ENCODE results near the gene ADSS1.

The ADSS1 gene

DNA sequence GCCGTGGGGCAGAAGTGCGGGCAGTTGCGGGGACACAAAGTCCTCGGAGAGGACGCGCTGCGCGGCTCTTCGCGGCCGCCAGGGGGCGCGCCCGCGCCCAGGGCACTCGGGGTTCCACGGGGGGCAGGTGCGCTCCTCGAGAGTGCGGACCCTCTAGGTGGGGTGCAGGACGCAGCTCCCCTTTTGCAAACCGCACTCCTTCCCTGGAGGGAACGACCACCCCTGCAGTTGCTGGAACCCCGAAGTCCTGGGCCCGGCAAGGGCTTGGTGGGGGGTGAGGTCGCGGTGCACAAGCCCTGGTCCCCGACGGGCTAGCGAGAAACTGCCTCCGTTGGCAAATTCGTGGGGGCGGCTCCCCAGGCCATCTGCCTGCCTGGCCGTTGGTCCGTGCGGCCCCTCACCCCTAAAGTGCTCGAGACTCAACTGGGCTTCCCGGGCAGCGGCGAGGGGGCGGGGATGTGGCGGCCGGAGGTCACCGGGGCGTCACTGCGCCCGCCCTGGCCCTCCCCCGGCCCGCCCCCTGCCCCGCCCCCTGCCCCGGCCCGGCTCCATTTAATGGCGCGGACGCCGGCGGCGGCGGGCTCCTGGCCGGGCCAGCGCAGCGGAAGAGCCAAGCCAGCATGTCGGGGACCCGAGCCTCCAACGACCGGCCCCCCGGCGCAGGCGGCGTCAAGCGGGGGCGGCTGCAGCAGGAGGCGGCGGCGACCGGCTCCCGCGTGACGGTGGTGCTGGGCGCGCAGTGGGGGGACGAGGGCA lies at the start of gene ADSS1:
ADSS1 (plus strand) TSS at position 579 of the 756 bp plus-strand sequence; CDS start at position 621, 42 bp downstream.
- peak; percentile 21 for DNase-seq (ENCODE audit: low read depth, low spot score)

DNA sequence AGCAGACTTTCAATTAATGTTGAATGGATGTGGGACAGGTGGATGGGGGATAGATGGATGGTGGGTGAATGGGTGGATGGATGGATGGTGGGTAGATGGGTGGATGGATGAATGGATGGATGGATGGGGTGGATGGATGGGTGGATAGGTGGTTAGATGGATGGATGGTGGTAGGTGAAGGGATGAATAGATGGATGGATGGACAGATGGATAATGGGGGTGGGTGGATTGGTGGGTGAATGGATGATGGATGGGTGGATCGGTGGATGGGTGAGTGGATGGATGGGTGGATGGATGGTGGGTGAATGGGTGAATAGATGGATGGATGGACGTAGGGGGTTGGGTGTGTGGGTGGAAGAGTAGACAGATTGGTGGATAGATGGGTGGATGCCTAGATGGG lies 48.6 kb upstream of the ADSS1 start:
- DNase-seq (ENCODE audit: low read depth, low spot score), result no peak

DNA sequence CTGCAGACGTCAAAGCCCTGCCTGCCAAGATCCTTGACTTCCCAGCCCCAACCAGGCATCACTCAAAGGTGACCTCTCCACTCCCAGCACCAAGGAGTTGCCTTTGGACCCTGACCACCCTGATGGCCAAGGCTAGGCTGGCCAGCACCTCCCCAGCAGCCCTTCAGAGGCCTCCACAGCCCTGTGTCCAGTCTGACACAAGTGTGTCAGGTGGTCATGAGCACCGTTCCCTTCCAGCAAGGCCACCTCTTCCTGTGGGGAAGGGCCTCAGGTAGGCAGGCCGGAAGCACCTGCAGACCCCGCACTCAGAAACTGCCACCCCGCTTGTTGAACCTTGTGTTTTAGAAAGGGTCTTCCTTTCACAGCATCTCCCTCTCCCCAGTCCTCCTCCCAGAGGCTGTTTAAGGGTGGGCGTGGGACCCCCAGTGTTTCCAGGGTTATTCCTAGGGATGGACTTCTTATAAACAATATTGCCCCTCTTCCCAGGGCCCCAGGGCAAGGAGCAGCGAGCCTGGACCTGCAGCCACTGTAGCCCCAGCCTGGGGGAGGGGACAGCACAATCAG lies 47.8 kb upstream of the ADSS1 start:
- no peak for DNase-seq (ENCODE audit: low read depth, low spot score)

DNA sequence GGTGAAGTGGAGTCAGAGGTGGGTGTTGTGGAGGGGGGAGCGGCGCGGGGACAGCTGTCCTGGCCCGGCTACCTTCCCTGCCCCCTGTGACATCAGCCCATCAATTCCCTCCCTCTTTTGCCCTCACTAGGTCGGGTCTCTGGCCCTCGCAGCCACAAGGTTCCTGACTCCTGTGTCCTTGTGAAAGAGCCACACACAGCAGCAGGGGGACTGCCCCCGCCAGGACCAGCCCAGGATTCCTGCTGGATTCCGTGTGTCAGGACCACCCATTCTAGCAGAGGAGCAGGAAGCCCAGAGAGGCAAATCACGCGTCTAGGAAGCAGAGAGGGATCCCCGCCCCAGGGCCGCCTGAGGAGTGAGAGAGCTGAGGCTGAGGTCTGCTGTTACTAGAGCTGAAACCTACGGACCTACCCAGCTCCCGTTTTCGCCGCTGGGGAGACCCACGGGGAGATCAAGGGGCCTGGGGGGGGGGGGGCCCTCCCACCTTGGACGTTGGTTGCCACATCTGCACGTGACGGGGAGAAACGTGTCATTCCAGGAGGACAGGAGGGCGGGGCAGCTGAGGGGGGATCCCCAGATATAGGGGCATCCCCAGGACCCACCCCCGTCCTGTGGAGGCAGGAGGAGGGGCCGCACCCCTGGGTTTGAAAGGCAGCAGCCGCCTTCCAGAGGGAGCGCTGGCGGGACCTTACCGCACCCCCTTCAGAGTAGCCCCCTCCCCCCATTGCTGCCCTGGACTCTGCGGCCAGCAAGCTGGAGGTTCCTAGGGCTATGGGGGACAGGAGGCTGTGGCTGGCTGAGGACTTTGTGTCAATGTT lies 47.1 kb upstream of the ADSS1 start:
- no peak for DNase-seq (ENCODE audit: low read depth, low spot score)

DNA sequence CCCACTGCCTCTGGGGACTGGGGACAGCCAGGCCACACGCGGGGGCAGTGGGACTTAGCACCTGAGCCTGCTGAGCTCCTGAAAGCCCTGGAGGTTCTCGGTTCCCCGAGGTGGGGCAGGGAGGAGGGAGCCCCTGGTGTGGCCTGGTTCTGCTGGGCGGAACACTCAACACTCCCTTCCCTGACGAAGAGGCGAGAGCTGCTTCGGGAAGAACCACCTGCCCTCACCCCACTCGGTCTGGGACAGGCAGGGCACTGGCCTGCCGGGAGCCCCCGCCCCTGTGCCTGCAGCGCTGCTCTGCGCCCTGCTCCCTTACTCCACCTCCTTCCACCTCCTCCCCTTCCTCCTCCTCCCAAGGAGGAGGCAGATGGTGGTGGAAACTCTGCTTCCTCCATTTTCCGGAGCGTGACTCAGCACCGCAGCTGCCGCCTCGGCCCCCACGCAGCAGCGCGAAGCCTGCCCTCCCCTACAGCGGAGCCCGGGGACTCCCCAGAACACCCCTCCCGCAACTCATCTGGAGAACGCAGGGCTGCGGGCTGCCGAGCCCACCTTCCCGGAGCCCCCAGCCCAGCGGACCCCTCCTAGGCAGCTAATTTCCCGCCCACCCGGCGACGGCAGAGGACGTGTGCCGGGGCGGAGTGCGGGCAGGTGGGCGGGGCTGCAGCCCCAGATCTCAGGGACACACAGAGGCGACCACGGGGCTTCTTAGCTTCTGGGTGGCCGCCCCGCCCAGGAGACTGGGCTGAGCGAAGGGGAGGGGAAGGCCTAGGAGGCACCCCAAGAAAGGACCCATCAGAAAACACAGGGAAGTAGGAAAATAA lies 46.3 kb upstream of the ADSS1 start:
- peak; percentile 45 for DNase-seq (ENCODE audit: low read depth, low spot score)

DNA sequence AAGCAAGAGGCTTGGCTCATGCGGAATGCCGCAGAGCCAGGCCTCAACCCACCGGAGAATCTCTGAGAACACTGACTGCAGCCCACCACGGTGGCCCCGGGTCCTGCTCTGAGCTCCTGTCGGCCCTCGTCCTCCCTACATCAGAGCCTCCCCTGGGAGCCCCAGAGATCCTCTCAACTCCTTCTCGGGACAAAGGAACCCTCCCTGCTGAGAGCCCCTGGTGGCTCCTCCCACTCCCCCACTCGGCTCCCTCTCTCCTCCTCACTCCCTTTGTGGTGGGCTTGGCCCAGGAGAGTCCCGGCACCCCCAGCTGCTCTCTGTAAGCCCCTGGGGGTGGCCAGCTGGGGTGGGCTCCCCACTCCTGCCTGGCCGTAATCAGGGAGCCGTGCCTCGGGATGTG lies 45.7 kb upstream of the ADSS1 start:
- no peak for DNase-seq (ENCODE audit: low read depth, low spot score)

DNA sequence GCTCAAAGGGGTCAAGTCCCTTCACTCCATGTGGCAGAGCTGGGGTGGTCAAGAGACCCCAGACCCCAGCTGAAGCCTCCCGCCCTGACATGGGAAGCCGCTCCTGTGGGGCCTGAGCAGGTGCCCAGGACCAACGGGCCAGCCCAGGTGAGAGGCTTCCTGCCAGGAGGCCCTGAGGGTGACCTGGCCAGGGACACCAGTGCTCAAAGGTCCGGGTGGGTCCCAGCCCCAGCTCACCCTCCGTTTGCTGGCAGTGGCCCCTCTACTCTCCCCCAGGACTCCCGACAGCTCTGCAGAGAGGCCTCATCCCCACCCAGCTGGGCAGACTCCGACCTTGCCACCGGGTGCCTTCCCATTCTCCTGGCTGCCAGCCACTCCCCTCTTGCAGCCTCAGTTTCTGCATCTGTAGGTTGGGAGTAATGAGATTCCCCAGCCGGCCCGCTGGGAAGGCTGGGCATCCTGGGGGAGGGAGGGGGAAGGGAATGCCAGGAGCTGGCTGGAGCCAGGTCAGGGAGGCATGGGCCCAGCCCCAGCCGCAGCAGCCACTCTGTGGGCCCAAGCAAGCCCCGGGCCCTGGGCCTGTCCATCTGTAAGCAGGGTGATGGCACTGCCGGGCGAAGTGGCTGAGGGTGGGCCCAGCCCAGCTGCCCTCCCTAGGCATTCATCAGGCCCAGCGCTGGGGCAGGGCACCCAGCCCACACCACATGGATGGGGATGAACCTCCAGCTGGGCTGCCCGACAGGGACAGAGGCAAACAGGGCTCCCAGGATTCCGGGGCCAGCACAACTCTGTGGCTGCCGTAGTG lies 44.9 kb upstream of the ADSS1 start:
- DNase-seq (ENCODE audit: low read depth, low spot score), result no peak

DNA sequence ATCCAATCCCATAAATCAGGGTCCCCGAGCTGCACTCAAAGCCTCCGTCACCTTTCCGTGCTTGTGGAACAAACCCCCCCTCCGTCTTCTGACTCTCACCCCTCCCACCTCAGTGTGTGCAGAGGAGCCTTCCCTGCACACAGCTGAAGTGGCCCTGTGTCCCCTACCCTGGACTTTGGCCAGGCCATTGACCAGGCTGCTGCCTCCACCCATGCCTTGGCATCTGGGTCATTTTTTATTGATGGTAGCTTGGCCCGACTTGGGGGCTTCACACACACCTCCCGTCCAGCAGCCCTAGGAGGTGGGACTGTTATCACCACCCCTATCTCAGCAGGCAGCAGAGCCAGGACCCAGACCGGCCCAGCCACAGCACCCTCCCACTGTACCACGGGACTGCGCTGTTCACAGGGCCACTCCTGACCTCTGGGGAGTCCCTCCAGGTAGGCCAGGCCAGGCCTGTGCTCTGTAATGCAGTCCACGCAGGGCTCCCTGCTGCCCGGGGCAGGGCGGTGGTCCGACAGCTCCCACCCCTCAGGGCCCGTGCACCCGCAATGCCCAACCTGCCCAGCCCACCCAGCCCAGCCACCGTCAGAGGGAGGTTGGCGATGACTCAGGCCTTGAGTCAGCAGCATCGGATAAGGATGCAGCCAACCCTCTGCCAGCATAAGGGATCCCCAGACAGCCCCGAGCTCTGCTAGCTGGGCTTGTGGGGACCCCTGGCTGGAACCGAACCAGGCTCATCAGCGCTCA lies 43.8 kb upstream of the ADSS1 start:
- no peak for DNase-seq (ENCODE audit: low read depth, low spot score)

DNA sequence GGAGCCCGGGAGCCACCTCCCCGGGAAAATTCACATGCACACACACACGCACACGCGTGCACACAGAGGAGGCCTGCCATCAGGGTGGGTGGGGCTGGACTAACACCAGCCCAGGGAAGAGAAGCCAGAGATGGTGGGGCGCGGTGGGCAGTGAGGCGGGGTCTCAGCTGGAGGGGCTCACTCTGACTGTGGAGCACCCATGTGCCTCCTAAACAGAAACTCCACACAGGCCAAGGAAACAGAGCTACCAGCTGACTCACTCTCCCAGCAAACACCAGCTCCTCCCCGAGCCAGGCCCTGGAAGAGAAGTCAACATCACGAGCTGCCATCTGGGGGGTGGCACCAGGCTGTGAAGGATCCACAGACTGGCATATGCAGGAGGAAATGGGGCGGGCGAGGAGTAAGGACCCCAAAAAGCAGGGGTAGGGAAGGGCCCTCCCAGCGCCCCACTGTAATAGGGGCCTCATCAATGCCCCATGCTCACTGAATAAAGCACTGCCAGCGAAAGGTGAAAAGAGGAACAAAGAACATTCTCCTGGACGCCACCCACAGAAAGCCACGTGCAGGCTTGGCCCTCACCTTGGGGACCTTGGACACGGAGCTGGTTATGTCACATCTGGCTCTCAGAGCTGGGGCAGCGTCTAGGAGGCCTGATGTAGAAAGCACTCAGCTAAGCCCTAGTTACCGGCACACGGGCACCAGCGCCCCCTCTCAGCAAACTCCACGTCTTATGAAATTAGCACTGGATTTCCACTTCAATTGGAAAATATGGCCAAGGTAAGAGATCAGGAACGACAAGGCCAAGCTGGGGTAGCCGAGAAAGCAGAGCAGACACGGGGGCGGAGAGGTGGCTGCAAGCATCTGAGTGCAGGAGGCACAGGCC lies 43.0 kb upstream of the ADSS1 start:
- DNase-seq (ENCODE audit: low read depth, low spot score), result no peak

DNA sequence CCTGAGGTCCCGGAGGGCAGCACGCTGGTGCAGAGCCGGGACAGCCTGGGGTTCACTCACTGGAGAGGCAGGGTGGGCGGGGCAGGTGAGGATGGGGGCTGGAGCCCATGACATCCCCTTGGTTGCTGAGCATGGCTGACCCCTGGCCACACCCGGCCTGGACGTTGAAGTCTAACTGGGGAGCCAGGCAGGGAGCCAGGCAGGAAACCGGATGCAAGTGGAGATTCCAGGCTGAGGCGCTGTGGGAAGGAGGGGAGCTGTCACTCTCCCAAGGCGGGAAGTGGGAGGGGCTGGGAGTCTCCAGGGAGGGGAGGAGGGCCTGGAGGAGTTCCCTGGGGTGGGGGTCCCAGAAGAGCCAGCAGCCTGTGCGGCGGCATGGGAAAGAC lies 42.3 kb upstream of the ADSS1 start:
- DNase-seq (ENCODE audit: low read depth, low spot score), result no peak

DNA sequence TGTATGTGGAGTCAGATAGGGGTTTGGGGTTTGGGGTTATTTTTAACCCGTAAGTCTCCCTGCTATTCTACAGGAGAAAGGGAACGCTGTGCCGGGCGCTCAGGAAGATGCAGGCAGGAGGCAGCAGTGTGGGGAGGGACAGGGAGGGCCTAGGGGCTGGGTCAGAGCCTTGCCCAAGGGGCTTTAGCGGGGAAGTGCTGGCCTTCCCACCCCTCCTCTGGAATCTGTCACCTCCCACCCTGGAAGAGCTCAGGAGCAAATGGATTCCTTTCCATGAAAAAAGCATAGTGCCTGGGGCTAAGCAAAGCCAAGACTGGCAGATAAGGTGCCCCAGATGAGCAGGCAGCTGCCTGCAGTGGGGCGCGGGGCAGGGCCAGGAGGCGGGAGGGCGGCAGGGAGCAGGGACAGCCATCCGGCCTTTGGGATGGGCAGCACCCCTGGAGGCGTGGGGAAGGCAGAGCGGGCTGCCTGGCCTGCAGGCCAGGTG lies 41.9 kb upstream of the ADSS1 start:
- DNase-seq (ENCODE audit: low read depth, low spot score), result no peak

DNA sequence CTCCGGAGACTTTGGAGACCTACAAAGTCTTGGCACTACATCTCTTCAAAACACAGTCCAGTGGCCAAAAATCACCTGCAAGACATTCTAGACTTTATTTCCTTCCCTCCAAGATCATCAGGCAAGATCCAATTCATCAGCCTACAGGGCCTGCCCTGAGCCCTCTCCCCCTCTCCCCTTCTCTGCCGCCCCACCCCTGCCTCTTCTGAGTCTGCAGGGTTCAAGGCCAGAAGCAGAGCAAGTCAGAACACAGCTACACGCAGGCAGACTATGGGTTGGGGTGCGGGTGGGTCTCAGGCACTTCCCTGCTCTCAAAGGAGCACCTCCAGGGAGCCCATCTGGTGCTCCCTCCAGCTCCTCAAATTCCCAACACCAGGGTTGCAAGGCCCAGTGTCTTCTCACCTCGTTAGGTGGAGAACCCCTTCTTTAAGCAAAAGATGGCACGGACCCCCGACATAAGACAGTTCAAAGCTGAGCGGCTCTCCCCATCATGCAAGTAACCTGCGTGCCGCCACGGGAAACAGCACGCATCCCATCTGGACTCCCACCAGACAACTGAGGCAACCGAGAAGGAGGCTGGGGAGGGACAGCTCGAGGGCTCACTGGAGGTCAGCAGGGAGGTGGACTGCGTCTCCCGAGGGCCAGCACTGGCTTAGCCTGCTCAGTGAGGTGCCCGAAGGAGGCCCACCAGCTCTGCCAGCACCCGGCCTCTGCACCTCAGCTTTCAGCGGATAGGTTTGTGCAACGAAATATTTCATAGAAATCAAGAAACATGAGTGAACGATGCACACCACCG lies 40.2 kb upstream of the ADSS1 start:
- no peak for DNase-seq (ENCODE audit: low read depth, low spot score)

DNA sequence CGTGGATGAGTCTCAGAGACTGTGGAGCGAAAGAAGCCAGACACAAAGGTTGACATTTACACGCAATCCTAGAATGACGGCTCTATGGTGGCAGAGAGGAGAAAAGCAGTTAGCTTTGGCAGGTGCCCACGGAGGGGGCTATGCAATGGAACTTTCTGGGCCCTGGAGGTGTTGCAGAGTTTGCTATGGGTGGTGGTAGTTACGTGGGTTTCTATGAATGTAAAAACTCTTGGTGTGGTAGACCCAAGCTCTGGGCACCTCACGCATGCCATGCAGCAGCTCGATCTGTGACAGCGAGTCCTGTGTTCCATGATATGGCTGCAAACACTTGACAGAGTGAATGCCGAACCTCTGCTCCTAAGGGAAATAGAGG lies 39.6 kb upstream of the ADSS1 start:
- DNase-seq (ENCODE audit: low read depth, low spot score), result no peak

DNA sequence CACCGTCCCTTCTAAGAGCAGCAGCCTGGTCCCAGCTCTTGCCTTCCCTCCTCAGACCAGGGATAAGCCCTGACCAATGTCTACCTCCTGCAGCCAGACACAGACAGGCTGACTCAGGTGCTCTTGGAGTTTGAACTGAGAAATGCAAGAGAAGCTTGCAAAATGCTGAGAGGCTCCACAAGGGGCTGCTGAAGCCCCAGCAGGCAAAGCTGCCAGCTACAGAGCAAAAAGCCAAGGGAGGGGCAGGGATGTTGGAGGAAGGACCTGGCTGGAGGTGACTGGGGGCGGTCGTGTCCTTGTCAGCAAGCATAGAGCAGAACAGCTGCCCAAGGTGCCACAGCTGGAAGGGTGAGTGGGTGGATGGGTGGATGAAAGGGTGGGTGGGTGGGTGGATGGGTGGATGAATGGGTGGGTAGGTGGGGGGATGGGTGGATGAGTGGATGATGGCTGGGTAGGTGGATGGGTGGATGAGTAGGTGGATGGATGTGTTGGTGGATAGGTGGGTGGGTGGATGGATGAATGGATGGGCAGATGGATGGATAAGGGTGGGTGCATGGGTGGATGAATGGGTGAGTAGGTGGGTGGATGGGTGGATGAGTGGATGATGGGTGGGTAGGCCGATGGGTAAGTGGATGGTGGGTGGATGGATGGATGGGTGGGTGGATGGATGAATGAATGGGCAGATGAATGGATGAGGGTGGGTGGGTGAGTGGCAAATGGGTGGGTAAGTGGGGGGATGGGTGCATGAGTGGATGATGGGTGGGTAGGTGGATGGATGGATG lies 38.6 kb upstream of the ADSS1 start:
- no peak for DNase-seq (ENCODE audit: low read depth, low spot score)

DNA sequence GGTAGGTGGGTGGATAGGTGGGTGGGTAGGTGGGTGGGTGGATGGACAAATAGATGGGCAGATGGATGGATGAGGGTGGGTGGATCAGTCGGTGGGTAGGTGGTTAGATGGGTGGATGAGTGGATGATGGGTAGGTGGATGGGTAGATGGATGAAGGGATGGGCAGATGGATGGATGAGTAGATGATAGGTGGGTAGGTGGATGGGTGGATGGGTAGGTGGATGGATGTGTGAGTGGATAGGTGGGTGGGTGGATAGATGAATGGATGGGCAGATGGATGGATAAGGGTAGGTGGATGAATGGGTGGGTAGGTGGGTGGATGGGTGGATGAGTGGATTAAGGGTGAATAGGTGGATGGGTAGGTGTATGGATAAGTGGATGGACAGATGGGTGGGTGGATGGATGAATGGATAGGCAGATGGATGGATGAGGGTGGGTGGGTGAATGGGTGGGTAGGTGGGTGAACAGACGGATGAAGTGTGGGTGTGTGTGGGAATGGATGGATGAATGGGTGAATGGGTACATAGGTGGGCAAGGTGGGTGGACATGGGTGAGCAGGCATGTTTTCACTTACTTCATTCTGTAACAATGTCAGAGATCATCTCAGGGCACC lies 37.9 kb upstream of the ADSS1 start:
- no peak for DNase-seq (ENCODE audit: low read depth, low spot score)

DNA sequence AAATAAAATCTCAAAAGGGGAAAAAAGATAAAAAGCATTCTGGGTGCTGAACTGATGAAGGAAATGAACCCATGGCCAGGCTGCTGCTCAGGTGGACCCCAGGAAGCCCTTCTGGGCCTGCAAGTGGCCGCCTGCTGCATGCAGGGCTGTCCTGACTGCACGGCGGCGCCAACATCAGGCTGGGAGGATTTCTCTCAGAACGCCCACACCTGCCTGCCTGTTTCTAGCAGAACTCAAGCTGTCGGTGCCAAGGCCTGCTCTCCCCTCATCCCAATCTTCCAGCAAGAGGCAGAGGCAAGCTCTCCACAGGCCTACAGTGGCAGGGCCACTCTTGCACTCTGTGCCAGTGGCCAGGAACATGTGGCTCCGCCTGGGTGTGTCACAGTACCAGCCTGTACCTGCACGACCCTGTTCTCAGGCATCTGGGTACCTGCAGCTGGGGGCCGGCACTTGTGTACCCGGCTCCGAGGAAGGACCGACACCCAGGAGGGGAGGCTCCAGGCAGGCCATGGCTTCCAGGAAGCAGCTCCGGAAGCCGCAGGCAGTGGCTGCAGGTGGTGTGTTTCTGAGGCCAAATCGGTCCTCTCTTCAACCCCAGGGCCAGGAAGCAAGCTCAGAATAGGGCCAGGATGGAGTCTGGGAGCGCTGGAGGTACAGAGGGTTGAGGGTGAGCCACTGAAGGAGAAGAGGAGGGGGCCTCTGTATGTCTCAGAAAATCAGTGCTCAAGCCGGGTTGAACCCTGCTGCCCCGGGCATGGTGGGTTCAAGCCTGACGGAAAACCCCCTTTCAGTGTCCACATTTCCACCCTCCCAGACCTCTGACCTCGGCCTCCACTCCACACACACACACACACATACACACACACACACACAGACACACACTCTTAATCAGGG lies 37.2 kb upstream of the ADSS1 start:
- DNase-seq (ENCODE audit: low read depth, low spot score), result no peak

Data from activated naive CD8-positive, alpha-beta T cell treated with anti-CD3 and anti-CD28 coated beads, Interleukin-2, amount 50 U/mL, for 16 hours (primary cell).